ENCODE measurements around the gene ZNF440. TPM values are rescaled to one million over a fixed set of nuclear protein-coding genes. Genes with fewer than 3 reads are reported as not detected.
A peak's percentile ranks its signal among the peaks of the same experiment; 100 is the strongest.

Gene ZNF440
- total and polyA plus RNA-seq, 10 of the 15 experiments (the other 5 are each of a cell fraction or from before 2014, with no cell fraction given), result 1.3 to 8.9 (median 3.8) TPM

GRCh38 chr19:11766597-11767591 lies 47.2 kb upstream of the ZNF440 start, which contains the start of gene ZNF441 (continued):
- TF ChIP-seq RAD51 (IDR thresholded peaks at IDR 0.05) (no peak), SKIL (IDR thresholded peaks at IDR 0.05; ENCODE audit: low read depth, poor library complexity, severe bottlenecking) (no peak), TCF3 (IDR thresholded peaks at IDR 0.05; ENCODE audit: borderline replicate concordance, insufficient read depth, low read depth, low read length) (no peak; the same call in 1 of the 2 replicates), MLLT1 (IDR thresholded peaks at IDR 0.05) (peak; percentile 67), CHD2 (IDR thresholded peaks at IDR 0.05; ENCODE audit: borderline replicate concordance, low read depth, low read length) (peak; percentile 51; the same call in 1 of the 2 replicates), POLR2AphosphoS5 (IDR thresholded peaks at IDR 0.05; ENCODE audit: low read length) (peak; percentile 81; the same call in 1 of the 2 replicates), NBN (IDR thresholded peaks at IDR 0.05) (peak; percentile 51; the same call in 1 of the 2 replicates), ZNF24 (IDR thresholded peaks at IDR 0.05) (no peak), KLF5 (IDR thresholded peaks at IDR 0.05; ENCODE audit: partially characterized antibody) (no peak), IKZF1 (conservative IDR thresholded peaks at IDR 0.05) (peak; percentile 56), HDGF (IDR thresholded peaks at IDR 0.05) (peak; percentile 46; the same call in 1 of the 2 replicates)
- TF ChIP-seq, protein P1, sequence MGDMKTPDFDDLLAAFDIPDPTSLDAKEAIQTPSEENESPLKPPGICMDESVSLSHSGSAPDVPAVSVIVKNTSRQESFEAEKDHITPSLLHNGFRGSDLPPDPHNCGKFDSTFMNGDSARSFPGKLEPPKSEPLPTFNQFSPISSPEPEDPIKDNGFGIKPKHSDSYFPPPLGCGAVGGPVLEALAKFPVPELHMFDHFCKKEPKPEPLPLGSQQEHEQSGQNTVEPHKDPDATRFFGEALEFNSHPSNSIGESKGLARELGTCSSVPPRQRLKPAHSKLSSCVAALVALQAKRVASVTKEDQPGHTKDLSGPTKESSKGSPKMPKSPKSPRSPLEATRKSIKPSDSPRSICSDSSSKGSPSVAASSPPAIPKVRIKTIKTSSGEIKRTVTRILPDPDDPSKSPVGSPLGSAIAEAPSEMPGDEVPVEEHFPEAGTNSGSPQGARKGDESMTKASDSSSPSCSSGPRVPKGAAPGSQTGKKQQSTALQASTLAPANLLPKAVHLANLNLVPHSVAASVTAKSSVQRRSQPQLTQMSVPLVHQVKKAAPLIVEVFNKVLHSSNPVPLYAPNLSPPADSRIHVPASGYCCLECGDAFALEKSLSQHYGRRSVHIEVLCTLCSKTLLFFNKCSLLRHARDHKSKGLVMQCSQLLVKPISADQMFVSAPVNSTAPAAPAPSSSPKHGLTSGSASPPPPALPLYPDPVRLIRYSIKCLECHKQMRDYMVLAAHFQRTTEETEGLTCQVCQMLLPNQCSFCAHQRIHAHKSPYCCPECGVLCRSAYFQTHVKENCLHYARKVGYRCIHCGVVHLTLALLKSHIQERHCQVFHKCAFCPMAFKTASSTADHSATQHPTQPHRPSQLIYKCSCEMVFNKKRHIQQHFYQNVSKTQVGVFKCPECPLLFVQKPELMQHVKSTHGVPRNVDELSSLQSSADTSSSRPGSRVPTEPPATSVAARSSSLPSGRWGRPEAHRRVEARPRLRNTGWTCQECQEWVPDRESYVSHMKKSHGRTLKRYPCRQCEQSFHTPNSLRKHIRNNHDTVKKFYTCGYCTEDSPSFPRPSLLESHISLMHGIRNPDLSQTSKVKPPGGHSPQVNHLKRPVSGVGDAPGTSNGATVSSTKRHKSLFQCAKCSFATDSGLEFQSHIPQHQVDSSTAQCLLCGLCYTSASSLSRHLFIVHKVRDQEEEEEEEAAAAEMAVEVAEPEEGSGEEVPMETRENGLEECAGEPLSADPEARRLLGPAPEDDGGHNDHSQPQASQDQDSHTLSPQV (IDR thresholded peaks at IDR 0.05), result no peak
